GM19043 (cell line): ENCODE measurements around the gene TPMT.

Experiments used
- ATAC-seq: cut with Tn5 transposase; IDR thresholded peaks from one replicate; pipeline ENCODE4 v1.9.1; 2021; ENCODE audit warnings: low read depth; ENCODE audit not compliant: unreplicated experiment

TPMT gene

GRCh38 chr6:18119236-18119635 lies 35.6 kb downstream of the TPMT start:
- no peak for ATAC-seq

- ATAC-seq = no peak
Measured at GRCh38 chr6:18118330-18118729, 36.5 kb downstream of the TPMT start.

- no peak for ATAC-seq
Measured at GRCh38 chr6:18117136-18117535, 37.7 kb downstream of the TPMT start.

- no peak for ATAC-seq
Measured at GRCh38 chr6:18115356-18115755, 39.5 kb downstream of the TPMT start.

- ATAC-seq = no peak
Measured at GRCh38 chr6:18110162-18110561, 44.7 kb downstream of the TPMT start.

GRCh38 chr6:18107061-18107460 lies 47.8 kb downstream of the TPMT start:
- no peak for ATAC-seq

- ATAC-seq = no peak
Measured at GRCh38 chr6:18102783-18103509, 51.9 kb downstream of the TPMT start.

- no peak for ATAC-seq
Measured at GRCh38 chr6:18101873-18102272, 53.0 kb downstream of the TPMT start.

GRCh38 chr6:18101271-18101670 lies 53.6 kb downstream of the TPMT start:
- no peak for ATAC-seq

- no peak for ATAC-seq
Measured at GRCh38 chr6:18100296-18100695, 54.6 kb downstream of the TPMT start.

GRCh38 chr6:18099511-18099910 lies 55.4 kb downstream of the TPMT start:
- no peak for ATAC-seq

GRCh38 chr6:18096423-18096822 lies 58.5 kb downstream of the TPMT start:
- ATAC-seq = no peak

GRCh38 chr6:18091382-18091781 lies 63.5 kb downstream of the TPMT start:
- ATAC-seq = no peak

- no peak for ATAC-seq
Measured at GRCh38 chr6:18090349-18090786, 64.5 kb downstream of the TPMT start.

GRCh38 chr6:18088419-18089296 lies 66.2 kb downstream of the TPMT start:
- no peak for ATAC-seq

- ATAC-seq = no peak
Measured at GRCh38 chr6:18087396-18088165, 67.3 kb downstream of the TPMT start.

- ATAC-seq = no peak
Measured at GRCh38 chr6:18081025-18081668, 73.7 kb downstream of the TPMT start.

- no peak for ATAC-seq
Measured at GRCh38 chr6:18080544-18080943, 74.3 kb downstream of the TPMT start.

- ATAC-seq = no peak
Measured at GRCh38 chr6:18078866-18079265, 76.0 kb downstream of the TPMT start.
